A549 (cell line): ENCODE results near the gene NOL8. TPM values are rescaled to one million over a fixed set of nuclear protein-coding genes. Genes with fewer than 3 reads are reported as not detected.

Experiments
- ATAC-seq, 2 experiments: fragments of 200-7000 bp in 1 of 2; fragments of >200 bp in 1 of 2; cut with Nextera tagmentation in 1 of 2; cut with Tn5 transposase in 1 of 2; 3 replicates each; pipeline versions ENCODE4 v1.8.0 to v1.9.1; 2018 to 2020; ENCODE audit warnings: mild to moderate bottlenecking in 1 of 2, moderate library complexity in 1 of 2
- CTCF ChIA-PET: fragments of 300-600 bp; sonication (Branson Sonifier 250); formaldehyde crosslinking; extraction: SDS; loops from one replicate; lab custom pipeline; 2021; ENCODE audit warnings: antibody characterized with exemption, inconsistent platforms; lab: Yijun Ruan, JAX
- POLR2A ChIA-PET: fragments of 350-600 bp; formaldehyde crosslinking; extraction: SDS; loops from one replicate; lab custom pipeline; 2021; ENCODE audit warnings: antibody characterized with exemption, inconsistent platforms; lab: Yijun Ruan, JAX
- DNase-seq, 2 experiments: peaks; one replicate each; pipeline versions ENCODE4 v3.0.0 to v3.0.0-alpha.2; 2011 to 2016; ENCODE audit warnings: low read depth in 1 of 2, low spot score in 1 of 2
- FAIRE-seq: peaks from 2 replicates; lab custom pipeline; 2011; peaks lifted over from hg19 to GRCh38; lab: Jason Lieb, UNC
- H3K27ac ChIP-seq, 2 experiments: fragments of >200 bp; sonication (Bioruptor Twin); formaldehyde crosslinking; 3 replicates each; pipeline ENCODE4 v1.5.1; 2016 to 2017
- H3K4me1 ChIP-seq: fragments of >200 bp; sonication (Bioruptor Twin); formaldehyde crosslinking; 3 replicates; pipeline ENCODE4 v1.6.1; 2016
- H3K4me2 ChIP-seq: fragments of >200 bp; sonication (Bioruptor Twin); formaldehyde crosslinking; 3 replicates; pipeline ENCODE4 v1.6.1; 2016
- H3K4me3 ChIP-seq: fragments of >200 bp; sonication (Bioruptor Twin); formaldehyde crosslinking; 3 replicates; pipeline ENCODE4 v1.5.1; 2016
- H3K9me3 ChIP-seq: fragments of >200 bp; sonication (Bioruptor Twin); formaldehyde crosslinking; 3 replicates; pipeline ENCODE4 v1.6.1; 2016
- CBX2 ChIP-seq: fragments of 200-600 bp; sonication (generic); IDR thresholded peaks from 2 replicates; pipeline ENCODE4 v1.6.1; 2016; ENCODE audit warnings: low read depth, mild to moderate bottlenecking, borderline replicate concordance
- CEBPB ChIP-seq, 2 experiments: fragments of >200 bp in 1 of 2; sonication (Bioruptor Twin) in 1 of 2; formaldehyde crosslinking in 1 of 2; IDR thresholded peaks; 2 replicates each; pipeline ENCODE4 v1.6.1; 2012 to 2016
- EHF ChIP-seq: fragments of 250-450 bp; sonication (Bioruptor Pico); IDR thresholded peaks from 2 replicates; pipeline ENCODE4 v1.5.0; 2020; ENCODE audit warnings: mild to moderate bottlenecking
- ESRRA ChIP-seq: fragments of 150-350 bp; IDR thresholded peaks from 2 replicates; pipeline ENCODE4 v1.6.1; 2014; ENCODE audit warnings: mild to moderate bottlenecking, low read length, borderline replicate concordance
- HEYL ChIP-seq: fragments of 250-450 bp; sonication (Bioruptor Pico); IDR thresholded peaks from 2 replicates; pipeline ENCODE4 v1.8.0; 2021; ENCODE audit warnings: mild to moderate bottlenecking, moderate library complexity
- HOXB13 ChIP-seq: fragments of 250-450 bp; sonication (Bioruptor Pico); IDR thresholded peaks from 2 replicates; pipeline ENCODE4 v1.5.0; 2020; ENCODE audit warnings: low read depth, mild to moderate bottlenecking, moderate library complexity
- JUN ChIP-seq, 2 experiments: fragments of >200 bp; sonication (Bioruptor Twin); formaldehyde crosslinking; IDR thresholded peaks; 2 replicates in 1 of 2; 3 replicates in 1 of 2; pipeline ENCODE4 v1.6.1; 2016 to 2017
- JUNB ChIP-seq: fragments of >200 bp; sonication (Bioruptor Twin); formaldehyde crosslinking; IDR thresholded peaks from 2 replicates; pipeline ENCODE4 v1.6.1; 2016
- MAFK ChIP-seq: fragments of 450-650 bp; IDR thresholded peaks from 2 replicates; pipeline ENCODE4 v1.6.1; 2014; ENCODE audit not compliant: partially characterized antibody
- MAZ ChIP-seq: fragments of 150-350 bp; IDR thresholded peaks from 2 replicates; pipeline ENCODE4 v1.6.1; 2014; ENCODE audit warnings: antibody characterized with exemption, low read depth, low read length, borderline replicate concordance
- MYC ChIP-seq: IDR thresholded peaks from 2 replicates; pipeline ENCODE4 v1.6.1; 2012; ENCODE audit warnings: mild to moderate bottlenecking, inconsistent platforms, low read length, improper control_type of control experiment, borderline replicate concordance
- NFE2L2 ChIP-seq: fragments of 150-350 bp; conservative IDR thresholded peaks from 2 replicates; pipeline ENCODE4 v1.6.1; 2014; ENCODE audit warnings: low read length
- NPAS2 ChIP-seq: fragments of 250-450 bp; sonication (Bioruptor Pico); IDR thresholded peaks from 2 replicates; pipeline ENCODE4 v1.8.0; 2022; ENCODE audit warnings: mild to moderate bottlenecking, moderate library complexity, borderline replicate concordance
- NR3C1 ChIP-seq: fragments of >200 bp; sonication (Bioruptor Twin); formaldehyde crosslinking; IDR thresholded peaks from 3 replicates; pipeline ENCODE4 v1.6.1; 2017
- PHF8 ChIP-seq: fragments of 200-600 bp; sonication (generic); IDR thresholded peaks from 2 replicates; pipeline ENCODE4 v1.6.1; 2016; ENCODE audit warnings: low read depth, mild to moderate bottlenecking, antibody characterized with exemption, moderate library complexity, borderline replicate concordance
- RCOR1 ChIP-seq: fragments of 150-350 bp; IDR thresholded peaks from 2 replicates; pipeline ENCODE4 v1.6.1; 2014; ENCODE audit warnings: antibody characterized with exemption, low read length, low read depth
- SREBF2 ChIP-seq: fragments of 450-650 bp; IDR thresholded peaks from 2 replicates; pipeline ENCODE4 v1.6.1; 2014; ENCODE audit warnings: mild to moderate bottlenecking, moderate library complexity
- ZSCAN20 ChIP-seq: fragments of 250-450 bp; sonication (Bioruptor Pico); IDR thresholded peaks from 2 replicates; pipeline ENCODE4 v1.8.0; 2022; ENCODE audit warnings: mild to moderate bottlenecking, moderate library complexity
- WGBS: methylation state at CpG from one replicate; pipeline ENCODE4 v1.1.6; 2017; ENCODE audit errors: missing lambda C conversion rate; 5-methylcytosine and 5-hydroxymethylcytosine counted together
- polyA plus RNA-seq, 4 experiments: library from polyadenylated mRNA; depleted of rRNA in 3 of 4; stranded (reverse); fragments of >200 nt; fragmentation: RNase III in 1 of 4; extraction: RNeasy Plus Mini Kit Qiagen cat#74134 plus additional on column Dnase treatment in 1 of 4; gene quantifications; 2 replicates in 3 of 4; 3 replicates in 1 of 4; pipeline ENCODE4 v1.2.3, GENCODE V29; 2011 to 2017
- TF ChIP-seq, protein P1 (sequence below): fragments of >200 bp; sonication (Bioruptor Twin); formaldehyde crosslinking; IDR thresholded peaks from 3 replicates; pipeline ENCODE4 v1.5.1; 2016
- TF ChIP-seq, protein P2 (sequence below): fragments of 250-450 bp; sonication (Bioruptor Pico); IDR thresholded peaks from 2 replicates; pipeline ENCODE4 v1.5.0; 2020; ENCODE audit warnings: low read depth, mild to moderate bottlenecking, moderate library complexity
- TF ChIP-seq, protein P3 (sequence below): fragments of >200 bp; sonication (Bioruptor Twin); formaldehyde crosslinking; IDR thresholded peaks from 2 replicates; pipeline ENCODE4 v1.6.1; 2016
- TF ChIP-seq, protein P4 (sequence below): IDR thresholded peaks from 2 replicates; pipeline ENCODE4 v1.6.1; 2012
- TF ChIP-seq, protein P5 (sequence below): fragments of 450-650 bp; IDR thresholded peaks from 2 replicates; pipeline ENCODE4 v1.6.1; 2014; ENCODE audit warnings: antibody characterized with exemption

Gene NOL8
- polyA plus RNA-seq, 2 of the 4 experiments (the other 2 are of a cell fraction): 24.4 to 47.2 TPM

DNA sequence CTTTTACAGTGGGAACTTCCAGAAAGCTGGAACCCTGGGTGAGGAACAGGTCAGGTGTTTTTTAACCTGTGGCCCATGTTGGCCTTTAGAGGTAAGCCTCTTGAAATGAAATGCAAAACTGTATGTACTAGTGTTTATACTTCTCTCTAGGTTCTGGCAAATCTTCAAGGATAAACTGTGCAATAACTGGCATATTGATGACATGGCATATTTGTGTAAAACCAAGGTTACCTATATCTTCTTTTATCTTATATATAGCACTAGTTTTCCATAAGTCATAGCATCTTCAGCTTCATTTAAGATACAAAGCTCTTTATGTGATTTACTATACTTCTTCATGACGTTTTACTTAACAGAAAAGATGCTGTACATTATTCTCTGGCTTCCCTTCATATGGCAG lies 24.2 kb downstream of the NOL8 start:
- FAIRE-seq: no peak
- Histone ChIP-seq H3K4me1 (no peaks in the 10 kb centered on the region), H3K4me3 (no peak overlapping the region), H3K9me3 (no peaks in the 10 kb centered on the region), H3K4me2 (no peak overlapping the region), H3K27ac (no peak overlapping the region)
- no peak for DNase-seq
- POLR2A ChIA-PET: no interaction called here
- ATAC-seq: no peak
- TF ChIP-seq MAZ: no peak
- TF ChIP-seq PHF8: no peak
- TF ChIP-seq MAFK: peak; percentile 93
- TF ChIP-seq MYC: no peak
- 32% methylated on average over 1 of the region's 1 CpG for WGBS
- CTCF ChIA-PET: interaction anchor here (1.1 to 4.8 kb wide), 4 partner anchors 9 to 333 kb away, joined by 3 to 24 read pairs (median 4); no protein-coding TSS in a partner anchor

DNA sequence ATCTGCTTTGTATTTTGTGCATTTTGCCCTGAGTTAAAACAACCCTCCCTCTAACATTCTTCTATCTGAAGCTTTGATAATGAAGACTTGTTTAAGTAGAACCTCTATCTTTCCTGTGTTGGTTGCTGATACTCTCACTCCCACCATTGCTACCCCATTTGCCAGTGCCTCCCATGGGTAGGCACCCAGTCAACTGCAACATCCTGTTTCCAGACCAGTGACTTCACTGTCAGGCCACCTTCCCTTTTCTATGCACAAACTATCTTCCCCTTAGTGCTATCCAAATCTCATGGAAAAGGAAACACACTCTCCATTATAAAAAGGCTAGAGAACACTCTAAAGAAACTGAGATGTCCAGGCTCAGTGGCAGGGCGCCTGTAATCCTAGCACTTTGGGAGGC lies 26.0 kb downstream of the NOL8 start:
- 42% methylated on average over 1 of the region's 1 CpG for WGBS
- ATAC-seq: no peak
- Histone ChIP-seq H3K9me3 (no peaks in the 10 kb centered on the region), H3K4me3 (no peak overlapping the region)
- ChIA-PET POLR2A (no interaction called here), CTCF (interaction anchor here (0.7 to 4.8 kb wide), 4 partner anchors 10 to 336 kb away, joined by 3 to 24 read pairs (median 4); no protein-coding TSS in a partner anchor)
- no peak for DNase-seq
- FAIRE-seq: no peak
- TF ChIP-seq, protein P1, sequence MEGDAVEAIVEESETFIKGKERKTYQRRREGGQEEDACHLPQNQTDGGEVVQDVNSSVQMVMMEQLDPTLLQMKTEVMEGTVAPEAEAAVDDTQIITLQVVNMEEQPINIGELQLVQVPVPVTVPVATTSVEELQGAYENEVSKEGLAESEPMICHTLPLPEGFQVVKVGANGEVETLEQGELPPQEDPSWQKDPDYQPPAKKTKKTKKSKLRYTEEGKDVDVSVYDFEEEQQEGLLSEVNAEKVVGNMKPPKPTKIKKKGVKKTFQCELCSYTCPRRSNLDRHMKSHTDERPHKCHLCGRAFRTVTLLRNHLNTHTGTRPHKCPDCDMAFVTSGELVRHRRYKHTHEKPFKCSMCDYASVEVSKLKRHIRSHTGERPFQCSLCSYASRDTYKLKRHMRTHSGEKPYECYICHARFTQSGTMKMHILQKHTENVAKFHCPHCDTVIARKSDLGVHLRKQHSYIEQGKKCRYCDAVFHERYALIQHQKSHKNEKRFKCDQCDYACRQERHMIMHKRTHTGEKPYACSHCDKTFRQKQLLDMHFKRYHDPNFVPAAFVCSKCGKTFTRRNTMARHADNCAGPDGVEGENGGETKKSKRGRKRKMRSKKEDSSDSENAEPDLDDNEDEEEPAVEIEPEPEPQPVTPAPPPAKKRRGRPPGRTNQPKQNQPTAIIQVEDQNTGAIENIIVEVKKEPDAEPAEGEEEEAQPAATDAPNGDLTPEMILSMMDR: no peak
- no peak for TF ChIP-seq RCOR1
- no peak for TF ChIP-seq ESRRA
- TF ChIP-seq, protein P2, sequence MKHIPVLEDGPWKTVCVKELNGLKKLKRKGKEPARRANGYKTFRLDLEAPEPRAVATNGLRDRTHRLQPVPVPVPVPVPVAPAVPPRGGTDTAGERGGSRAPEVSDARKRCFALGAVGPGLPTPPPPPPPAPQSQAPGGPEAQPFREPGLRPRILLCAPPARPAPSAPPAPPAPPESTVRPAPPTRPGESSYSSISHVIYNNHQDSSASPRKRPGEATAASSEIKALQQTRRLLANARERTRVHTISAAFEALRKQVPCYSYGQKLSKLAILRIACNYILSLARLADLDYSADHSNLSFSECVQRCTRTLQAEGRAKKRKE (CRISPR knock-in tag): no peak
- TF ChIP-seq, protein P3, sequence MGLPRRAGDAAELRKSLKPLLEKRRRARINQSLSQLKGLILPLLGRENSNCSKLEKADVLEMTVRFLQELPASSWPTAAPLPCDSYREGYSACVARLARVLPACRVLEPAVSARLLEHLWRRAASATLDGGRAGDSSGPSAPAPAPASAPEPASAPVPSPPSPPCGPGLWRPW: no peak
- no peak for TF ChIP-seq NPAS2 (CRISPR knock-in tag)
- TF ChIP-seq NFE2L2: no peak
- no peak for TF ChIP-seq ZSCAN20 (CRISPR knock-in tag)
- TF ChIP-seq MYC: no peak
- TF ChIP-seq, protein P4, sequence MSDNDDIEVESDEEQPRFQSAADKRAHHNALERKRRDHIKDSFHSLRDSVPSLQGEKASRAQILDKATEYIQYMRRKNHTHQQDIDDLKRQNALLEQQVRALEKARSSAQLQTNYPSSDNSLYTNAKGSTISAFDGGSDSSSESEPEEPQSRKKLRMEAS: no peak
- TF ChIP-seq CEBPB (IDR thresholded peaks at IDR 0.05): no peak
- TF ChIP-seq EHF (CRISPR knock-in tag): no peak
- no peak for TF ChIP-seq JUN (IDR thresholded peaks at IDR 0.05)
- no peak for TF ChIP-seq CBX2
- TF ChIP-seq, protein P5, sequence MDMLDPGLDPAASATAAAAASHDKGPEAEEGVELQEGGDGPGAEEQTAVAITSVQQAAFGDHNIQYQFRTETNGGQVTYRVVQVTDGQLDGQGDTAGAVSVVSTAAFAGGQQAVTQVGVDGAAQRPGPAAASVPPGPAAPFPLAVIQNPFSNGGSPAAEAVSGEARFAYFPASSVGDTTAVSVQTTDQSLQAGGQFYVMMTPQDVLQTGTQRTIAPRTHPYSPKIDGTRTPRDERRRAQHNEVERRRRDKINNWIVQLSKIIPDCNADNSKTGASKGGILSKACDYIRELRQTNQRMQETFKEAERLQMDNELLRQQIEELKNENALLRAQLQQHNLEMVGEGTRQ: no peak
- TF ChIP-seq HEYL: no peak
- no peak for TF ChIP-seq SREBF2
- TF ChIP-seq JUNB: no peak
- no peak for TF ChIP-seq NR3C1
- TF ChIP-seq HOXB13 (CRISPR knock-in tag): no peak
- TF ChIP-seq, all 56 proteins: peak for 0
- peaks cover 8% of the 10 kb centered on the region; the same call in 2 of the 3 replicates for H3K4me1 ChIP-seq
- H3K4me2 ChIP-seq: no peak overlapping the region
- H3K27ac ChIP-seq: no peak overlapping the region
